Measurements from ENCODE around the gene LHPP.

Gene LHPP

GRCh38 chr10:124461642-124462347 is at the start of gene LHPP:
Gene LHPP, plus strand, starts transcription at chr10:124461823. Its CDS starts 40 bp downstream, at chr10:124461863.
- no peak for TF ChIP-seq Cebpa-rat (IDR thresholded peaks at IDR 0.05)

GRCh38 chr10:124414076-124414475 is 47.5 kb upstream of the LHPP start:
- Histone ChIP-seq H3K27me3 (no peaks in the 10 kb centered on the region), H3K27ac (no peak overlapping the region), H4K20me1 (peaks cover 12 to 88% (median 50%) of the 10 kb centered on the region in 11 experiments; a peak in 19 of 22 replicates), H3K4me3 (no peak overlapping the region), H3K9ac (no peak overlapping the region), H3K4me1 (peaks cover 10 to 33% (median 13%) of the 10 kb centered on the region in 10 experiments), H3K4me2 (peak overlapping the region in 1 of 11 experiments; percentile 32; a peak in 1 of 22 replicates), H3K36me3 (peaks cover 12 to 38% (median 29%) of the 10 kb centered on the region in 11 experiments), H3K9me3 (replicated peaks in 1 of 11) (no peaks in the 10 kb centered on the region)
- no peak for TF ChIP-seq Cebpa-rat (IDR thresholded peaks at IDR 0.05)

More at GRCh38 chr10:124461642-124462347, at the start of gene LHPP:
- Histone ChIP-seq H4K20me1 (no peaks in the 10 kb centered on the region), H3K4me2 (peak within 1 kb of the TSS; percentile 63 to 86 (median 80)), H3K9ac (peak within 1 kb of the TSS; percentile 72 to 85 (median 81)), H3K27ac (peak within 1 kb of the TSS in 10 of 11 experiments; percentile 48 to 80 (median 72); a peak in 19 of 22 replicates), H3K4me3 (peak within 1 kb of the TSS; percentile 61 to 87 (median 72)), H3K4me1 (peaks cover 9 to 34% (median 21%) of the 10 kb centered on the region in 10 experiments), H3K9me3 (replicated peaks in 1 of 11) (no peaks in the 10 kb centered on the region), H3K36me3 (no peaks in the 10 kb centered on the region), H3K27me3 (no peaks in the 10 kb centered on the region)

- peaks cover 12 to 79% (median 50%) of the 10 kb centered on the region in 11 experiments; a peak in 19 of 22 replicates for H4K20me1 ChIP-seq
- H3K4me2 ChIP-seq, result no peak overlapping the region
These were observed 46.4 kb upstream of the LHPP start for GRCh38 chr10:124415210-124415609.

GRCh38 chr10:124416733-124417132 is 44.9 kb upstream of the LHPP start:
- H4K20me1 ChIP-seq, result peaks cover 12 to 69% (median 50%) of the 10 kb centered on the region in 11 experiments; a peak in 19 of 22 replicates
- peaks cover 0 to 13% (median 9%) of the 10 kb centered on the region in 11 experiments; a peak in 10 of 22 replicates for H3K36me3 ChIP-seq
- peak overlapping the region in 7 of 11 experiments; percentile 70 to 91 (median 87); a peak in 9 of 22 replicates for H3K4me2 ChIP-seq
- H3K9me3 ChIP-seq (replicated peaks in 1 of 11), result no peaks in the 10 kb centered on the region
- no peak overlapping the region for H3K9ac ChIP-seq
- H3K4me1 ChIP-seq, result peaks cover 12 to 33% (median 17%) of the 10 kb centered on the region in 10 experiments
- peaks cover 0 to 5% (median 0%) of the 10 kb centered on the region in 11 experiments; a peak in 2 of 22 replicates for H3K27me3 ChIP-seq
- H3K27ac ChIP-seq, result no peak overlapping the region
- no peak overlapping the region for H3K4me3 ChIP-seq
- no peak for TF ChIP-seq Cebpa-rat (IDR thresholded peaks at IDR 0.05)

More at GRCh38 chr10:124415210-124415609, 46.4 kb upstream of the LHPP start:
- H3K4me3 ChIP-seq, result no peak overlapping the region
- no peaks in the 10 kb centered on the region for H3K9me3 ChIP-seq (replicated peaks in 1 of 11)
- no peak overlapping the region for H3K27ac ChIP-seq
- H3K27me3 ChIP-seq, result peaks cover 0 to 4% (median 0%) of the 10 kb centered on the region in 11 experiments; a peak in 2 of 22 replicates
- peaks cover 12 to 33% (median 17%) of the 10 kb centered on the region in 10 experiments for H3K4me1 ChIP-seq
- TF ChIP-seq Cebpa-rat (IDR thresholded peaks at IDR 0.05), result no peak
- peaks cover 8 to 27% (median 23%) of the 10 kb centered on the region in 11 experiments; a peak in 21 of 22 replicates for H3K36me3 ChIP-seq
- no peak overlapping the region for H3K9ac ChIP-seq

GRCh38 chr10:124417895-124418725 is 43.5 kb upstream of the LHPP start:
- TF ChIP-seq Cebpa-rat (IDR thresholded peaks at IDR 0.05), result no peak
- peak overlapping the region; percentile 49 to 78 (median 65); a peak in 21 of 22 replicates for H3K27ac ChIP-seq
- no peaks in the 10 kb centered on the region for H3K36me3 ChIP-seq
- H3K4me1 ChIP-seq, result peaks cover 12 to 33% (median 17%) of the 10 kb centered on the region in 10 experiments
- peaks cover 0 to 5% (median 0%) of the 10 kb centered on the region in 11 experiments; a peak in 2 of 22 replicates for H3K27me3 ChIP-seq
- H3K4me2 ChIP-seq, result peak overlapping the region; percentile 70 to 91 (median 87)
- no peaks in the 10 kb centered on the region for H3K9me3 ChIP-seq (replicated peaks in 1 of 11)
- peak overlapping the region; percentile 73 to 88 (median 82) for H3K9ac ChIP-seq
- H3K4me3 ChIP-seq, result peak overlapping the region; percentile 79 to 91 (median 84)
- peaks cover 6 to 56% (median 39%) of the 10 kb centered on the region in 11 experiments; a peak in 17 of 22 replicates for H4K20me1 ChIP-seq

- H3K4me1 ChIP-seq, result peaks cover 12 to 33% (median 17%) of the 10 kb centered on the region in 10 experiments
- peaks cover 3 to 47% (median 31%) of the 10 kb centered on the region in 11 experiments; a peak in 16 of 22 replicates for H4K20me1 ChIP-seq
- peak within 1 kb of the TSS; percentile 70 to 92 (median 87) for H3K4me2 ChIP-seq
- peak within 1 kb of the TSS; percentile 73 to 88 (median 82) for H3K9ac ChIP-seq
- H3K9me3 ChIP-seq (replicated peaks in 1 of 11), result no peaks in the 10 kb centered on the region
- peak within 1 kb of the TSS; percentile 49 to 78 (median 65); a peak in 21 of 22 replicates for H3K27ac ChIP-seq
- no peaks in the 10 kb centered on the region for H3K36me3 ChIP-seq
- peaks cover 0 to 5% (median 0%) of the 10 kb centered on the region in 11 experiments; a peak in 2 of 22 replicates for H3K27me3 ChIP-seq
- peak within 1 kb of the TSS; percentile 79 to 91 (median 84) for H3K4me3 ChIP-seq
- TF ChIP-seq Cebpa-rat (IDR thresholded peaks at IDR 0.05), result no peak
These were observed 42.7 kb upstream of the LHPP start, which contains the start of gene OAT for GRCh38 chr10:124418726-124419501. Gene OAT, minus strand, starts transcription at chr10:124418923. Its CDS starts 6,752 bp downstream, at chr10:124412171.

GRCh38 chr10:124419635-124420034 is 42.0 kb upstream of the LHPP start:
- Histone ChIP-seq H3K27ac (no peak overlapping the region), H3K4me2 (peak overlapping the region; percentile 70 to 92 (median 87); a peak in 19 of 22 replicates), H3K9ac (no peak overlapping the region)

More at GRCh38 chr10:124419635-124420034, 42.0 kb upstream of the LHPP start:
- no peaks in the 10 kb centered on the region for H3K9me3 ChIP-seq (replicated peaks in 1 of 11)
- H3K27me3 ChIP-seq, result peaks cover 0 to 5% (median 0%) of the 10 kb centered on the region in 11 experiments; a peak in 2 of 22 replicates
- H3K36me3 ChIP-seq, result no peaks in the 10 kb centered on the region
- peaks cover 12 to 26% (median 17%) of the 10 kb centered on the region in 10 experiments for H3K4me1 ChIP-seq
- no peak overlapping the region; a peak in 1 of 20 replicates for H3K4me3 ChIP-seq
- peaks cover 3 to 40% (median 28%) of the 10 kb centered on the region in 11 experiments; a peak in 16 of 22 replicates for H4K20me1 ChIP-seq
- TF ChIP-seq Cebpa-rat (IDR thresholded peaks at IDR 0.05), result no peak

All from BLaER1 treated with 17β-estradiol and CSF1 and Interleukin-3, amounts not matched to agents 10 nM and 100 nM (cell line).